Hematopoietic multipotent progenitor cell treated with erythropoietin and hydrocortisone succinate and interleukin-3 and kit ligand, for 15 days (in vitro differentiated cells): ENCODE data around the gene RRAD.

Experiments
- DNase-seq: peaks from one replicate; pipeline ENCODE4 v3.0.0-alpha.2; 2015; ENCODE audit warnings: low spot score

Gene RRAD

GRCh38 chr16:66934138-66934838, 9.0 kb upstream of the RRAD start, which contains the start of gene CIAO2B:
Gene CIAO2B, minus strand, starts transcription at chr16:66934402. Its CDS starts 38 bp downstream, at chr16:66934364.
- DNase-seq = peak; percentile 87

GRCh38 chr16:66933776-66934137, 8.4 kb upstream of the RRAD start:
- DNase-seq = no peak

DNA sequence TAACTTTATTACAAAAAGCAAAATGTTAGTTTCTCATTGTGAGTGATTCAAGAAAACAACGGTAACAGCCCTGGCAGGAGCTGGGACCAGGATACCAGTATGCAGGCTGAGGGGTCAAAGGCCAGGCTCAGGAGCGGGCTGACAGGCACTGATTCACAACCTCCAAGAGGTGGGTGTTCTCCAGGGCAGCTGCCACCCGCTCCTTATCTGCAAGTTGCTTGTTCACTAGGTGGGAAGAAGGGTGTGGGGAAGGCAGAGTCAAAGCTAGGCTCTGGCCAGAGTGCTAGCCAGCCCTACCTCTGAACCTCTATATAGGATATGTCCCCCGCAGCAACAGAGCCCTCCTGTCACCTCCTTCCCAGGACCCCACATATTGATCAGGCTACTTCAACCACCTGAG, 6.7 kb upstream of the RRAD start:
- no peak for DNase-seq

- DNase-seq = no peak
Measured at GRCh38 chr16:66931665-66932064, 6.3 kb upstream of the RRAD start.

- peak; percentile 73 for DNase-seq
Measured at GRCh38 chr16:66930189-66930588, 4.9 kb upstream of the RRAD start.

- peak; percentile 57 for DNase-seq
Measured at GRCh38 chr16:66928702-66929388, 3.5 kb upstream of the RRAD start.

- peak; percentile 65 for DNase-seq
Measured at GRCh38 chr16:66927918-66928649, 2.7 kb upstream of the RRAD start.

GRCh38 chr16:66926961-66927436, 1.7 kb upstream of the RRAD start:
- no peak for DNase-seq

DNA sequence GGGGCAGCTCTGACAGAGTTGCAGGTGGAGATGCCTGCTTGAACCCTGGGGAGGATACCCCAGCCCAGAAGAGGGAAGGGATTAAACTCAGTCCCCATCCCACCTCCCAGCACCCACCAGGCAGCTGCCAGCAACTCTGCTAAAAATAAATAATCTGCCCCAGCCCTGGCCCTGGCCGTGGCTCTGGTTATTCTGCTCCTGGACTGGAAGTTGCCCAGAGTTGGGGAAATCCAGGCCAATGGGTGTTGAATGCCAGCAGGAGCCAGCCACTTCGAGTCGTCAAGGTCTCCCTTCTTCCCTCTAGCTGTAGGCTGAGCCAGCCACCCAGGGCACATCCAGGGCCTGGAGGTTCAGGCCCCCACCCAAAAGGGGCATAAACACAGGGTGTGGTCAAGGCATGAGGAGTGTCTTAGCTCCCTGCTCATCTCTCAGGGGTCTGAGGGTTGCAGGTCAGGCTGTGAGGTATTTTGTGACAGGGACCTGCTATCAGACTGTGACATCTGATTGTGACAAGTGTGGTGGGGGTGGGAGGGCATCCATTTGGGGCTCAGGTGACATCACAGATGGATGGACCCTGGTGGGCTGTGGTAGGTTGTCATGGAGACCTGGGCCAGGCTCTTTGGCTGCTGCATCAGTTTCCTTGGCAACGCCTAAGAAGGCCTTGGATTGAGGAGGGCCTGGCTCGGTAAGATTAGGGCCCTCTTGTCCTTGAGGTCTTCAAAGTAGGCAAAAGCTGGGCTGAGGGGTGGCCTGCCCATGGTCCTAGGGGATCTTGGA, 1.0 kb upstream of the RRAD start:
- no peak for DNase-seq

DNA sequence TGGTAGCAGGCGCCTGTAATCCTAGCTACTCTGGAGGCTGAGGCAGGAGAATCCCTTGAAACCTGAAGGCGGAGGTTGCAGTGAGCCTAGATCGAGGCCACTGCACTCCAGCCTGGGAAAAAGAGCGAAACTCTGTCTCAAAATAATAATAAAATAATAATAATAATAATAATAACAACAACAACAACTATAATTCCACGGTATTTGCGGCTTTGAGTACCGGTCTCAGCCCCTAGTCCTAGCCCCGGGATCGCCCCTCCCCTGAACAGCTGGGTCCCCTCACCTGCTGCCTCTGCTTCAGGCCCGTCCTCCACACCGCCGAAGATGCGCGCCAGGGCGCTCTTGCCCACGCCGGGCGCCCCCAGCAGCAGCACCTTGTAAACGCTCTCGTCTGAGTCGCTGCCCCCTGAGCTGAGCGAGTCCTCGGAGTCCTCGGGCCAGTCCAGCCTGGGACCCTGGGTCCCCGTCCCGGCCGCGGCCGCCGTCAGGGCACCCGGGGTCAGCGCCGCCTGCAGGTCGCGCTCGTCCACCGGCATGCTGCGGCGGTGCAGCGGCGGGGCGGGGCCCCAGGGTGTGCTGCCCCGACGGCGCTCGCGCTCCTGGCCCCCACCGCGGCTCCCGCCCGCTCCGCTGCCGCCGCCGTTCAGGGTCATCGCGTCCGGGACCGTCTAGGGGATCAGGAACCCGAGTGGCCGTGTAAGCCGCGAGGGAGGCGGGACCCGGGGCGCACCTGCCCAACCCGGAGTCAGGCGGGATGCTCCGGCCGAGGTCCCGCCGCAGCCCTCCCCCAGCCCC, 611 bp downstream of the RRAD start:
- no peak for DNase-seq

DNA sequence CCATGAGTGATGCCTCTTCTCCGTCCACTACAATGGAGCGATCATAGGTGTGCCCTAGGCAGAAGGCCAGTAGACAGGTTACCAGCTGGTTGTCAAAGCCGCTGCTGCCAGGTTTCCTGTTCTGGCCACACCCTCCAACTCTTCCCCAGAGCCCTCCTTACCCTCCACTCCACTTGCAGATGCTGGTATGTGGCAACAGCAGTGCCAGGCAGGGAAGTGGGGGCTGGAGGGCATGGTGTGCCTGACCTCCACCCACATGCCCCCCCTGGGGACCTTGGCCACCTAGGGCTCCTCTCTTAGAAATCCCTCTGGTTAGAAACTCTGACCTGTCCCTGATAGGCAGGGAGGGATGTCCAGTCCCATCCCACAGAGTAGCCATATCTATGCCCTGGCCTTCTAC, 1.5 kb downstream of the RRAD start:
- no peak for DNase-seq

DNA sequence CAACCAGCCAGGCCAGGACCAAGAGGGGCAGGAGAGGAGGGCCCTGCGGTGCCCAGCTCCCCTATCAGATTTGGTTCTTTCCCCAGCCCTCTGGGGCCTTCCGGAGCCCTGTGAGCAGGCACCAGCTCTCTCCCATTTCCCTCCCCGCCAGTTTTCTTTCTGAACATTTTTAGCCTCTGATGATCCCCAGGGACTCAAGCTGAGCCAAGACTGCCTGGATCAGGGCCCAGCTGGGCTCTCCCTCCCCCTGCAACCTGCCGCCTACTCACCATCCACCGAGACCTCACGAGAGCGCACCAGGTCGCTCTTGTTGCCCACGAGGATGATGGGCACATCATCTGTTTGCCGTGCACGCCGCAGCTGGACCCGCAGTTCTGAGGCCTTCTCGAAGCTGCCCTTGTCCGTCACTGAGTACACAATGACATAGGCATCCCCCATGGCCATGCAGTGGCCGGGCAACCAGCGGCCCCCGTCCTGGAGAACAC, 2.0 kb downstream of the RRAD start:
- DNase-seq = no peak

DNA sequence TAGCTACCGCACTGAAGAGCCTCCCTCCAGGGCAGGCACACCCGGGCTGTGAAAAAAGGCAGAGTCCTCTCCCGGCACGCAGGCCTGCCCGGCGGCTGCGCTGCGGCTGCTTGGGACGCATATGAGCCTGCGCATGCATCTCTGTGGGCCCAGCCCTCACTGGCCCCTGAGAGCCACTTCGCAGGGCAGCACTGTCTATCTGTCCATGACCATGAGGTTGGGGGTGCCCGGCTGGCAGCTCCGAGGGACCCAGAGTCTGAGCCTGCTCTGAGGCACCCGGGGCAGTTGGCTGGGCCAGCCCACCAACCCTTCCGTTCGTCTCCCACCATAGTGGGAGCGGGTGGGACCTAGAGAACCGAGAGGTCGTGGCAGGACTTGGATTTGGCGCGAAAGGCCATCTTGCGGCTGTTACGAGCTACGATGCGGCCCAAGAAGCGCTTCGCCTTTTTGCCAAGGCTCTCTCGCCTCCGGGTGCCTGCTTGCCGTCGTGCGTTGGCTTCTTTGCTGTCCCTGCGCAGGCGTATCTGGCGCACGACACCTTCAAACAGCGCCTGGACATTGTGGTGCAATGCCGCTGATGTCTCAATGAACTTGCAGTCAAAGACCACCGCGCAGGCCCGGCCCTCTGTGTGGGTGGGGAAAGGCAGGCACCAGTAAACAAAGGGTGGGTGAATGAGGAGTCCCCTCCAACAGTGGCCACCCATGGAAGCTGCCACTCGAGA, 3.4 kb downstream of the RRAD start:
- DNase-seq = no peak

DNA sequence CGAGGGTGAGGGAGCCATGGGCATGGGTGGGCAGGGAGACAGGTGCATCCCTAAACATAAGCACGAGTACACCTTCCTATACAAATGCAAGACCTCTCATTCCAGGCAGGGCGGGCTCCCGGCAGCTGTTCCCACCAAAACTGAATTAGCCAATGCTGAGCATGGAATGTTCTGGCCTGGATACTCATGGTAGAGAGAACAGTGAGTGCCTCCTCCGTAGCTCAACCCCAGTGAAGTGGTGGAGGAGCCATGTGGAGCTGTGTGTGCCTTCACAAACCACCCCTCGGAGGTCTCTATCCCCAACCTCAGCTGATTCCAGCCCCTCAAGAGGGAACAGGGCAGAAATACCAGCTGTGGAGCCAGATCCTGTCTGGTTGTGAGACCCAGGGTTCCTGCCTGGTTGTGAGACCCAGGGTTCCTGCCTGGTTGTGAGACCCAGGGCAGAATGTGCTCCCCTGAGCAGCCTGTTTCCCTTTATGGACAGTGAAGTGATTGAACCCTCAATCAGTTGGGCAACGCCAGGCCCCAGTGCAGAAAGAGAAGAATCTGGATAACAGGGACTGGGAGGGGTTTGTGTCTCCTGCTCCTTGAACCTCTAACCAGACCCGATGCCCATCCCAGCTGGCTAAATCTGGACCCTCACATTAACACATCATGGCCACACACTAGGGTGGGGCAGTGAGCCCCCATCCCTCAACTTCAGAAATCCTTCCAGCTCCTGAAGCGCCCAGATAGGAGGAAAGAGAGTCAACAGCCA, 4.2 kb downstream of the RRAD start:
- no peak for DNase-seq

DNA sequence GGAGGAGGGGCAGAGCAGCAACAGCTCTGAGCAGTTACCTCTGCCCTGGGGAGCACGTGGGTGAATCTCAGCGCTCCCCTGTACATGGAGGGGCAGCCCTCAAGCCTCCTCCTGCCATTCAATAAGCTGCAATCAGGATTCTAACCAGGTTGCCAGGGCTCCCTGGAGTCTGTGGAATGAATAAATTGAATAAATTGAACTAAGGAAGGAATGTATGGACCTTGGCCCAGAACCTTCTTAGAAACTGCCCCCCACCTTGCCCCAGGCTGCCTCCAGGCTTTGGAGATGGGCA, 5.1 kb downstream of the RRAD start:
- DNase-seq = no peak

GRCh38 chr16:66919569-66920298, 5.6 kb downstream of the RRAD start:
- DNase-seq = no peak

DNA sequence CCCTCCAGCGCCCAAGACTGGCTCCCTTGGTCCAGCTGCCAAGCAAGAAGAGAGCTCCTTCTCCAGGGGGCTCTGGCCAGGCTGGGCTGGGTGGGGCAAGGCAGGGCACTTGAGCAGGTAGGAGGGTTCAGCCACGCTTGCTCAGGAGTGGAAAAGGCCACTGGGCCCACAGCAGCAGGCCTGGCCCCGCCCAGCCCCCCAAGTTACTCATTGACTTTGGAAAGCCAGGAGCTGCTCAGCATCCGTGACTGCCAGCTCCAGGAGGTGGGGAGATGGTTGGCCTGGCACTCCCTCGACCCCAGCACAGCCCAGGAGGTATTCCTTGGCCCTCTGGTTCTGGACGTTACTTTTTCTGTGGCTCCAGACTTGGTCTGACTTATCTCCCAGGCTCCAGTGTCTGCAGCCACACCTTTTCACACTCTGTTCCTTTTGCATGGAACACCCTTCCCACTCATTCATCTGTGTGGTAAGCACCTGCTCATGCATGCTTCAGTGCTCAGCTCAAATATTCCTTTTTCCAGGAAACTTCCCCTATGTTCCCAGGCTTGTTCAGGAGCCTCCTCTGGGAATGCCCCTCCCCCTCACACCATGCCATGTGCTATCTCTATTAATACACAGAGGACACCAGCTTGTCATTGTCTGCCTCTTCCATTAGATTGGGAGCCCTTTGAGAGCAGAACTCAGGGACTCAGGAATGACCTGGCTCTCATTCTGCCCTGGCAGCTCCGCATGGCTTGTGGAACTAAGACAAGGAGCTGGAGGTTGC, 6.3 kb downstream of the RRAD start, which contains the start of gene CDH16:
CDH16 (minus strand) TSS at position 83 of the 766 bp plus-strand sequence. CDS start 820 bp downstream, outside the sequence.
- DNase-seq = no peak

GRCh38 chr16:66918355-66918754, 7.0 kb downstream of the RRAD start:
- no peak for DNase-seq
